NOMO-1 (cell line): ENCODE measurements around the gene GFY.
"Not testable (repeated sequence)": the region's sequence is repeated elsewhere in the genome, so short reads cannot be mapped to it uniquely, and the experiment has no call there.

ENCODE experiments used
- DNase-seq, 2 experiments: peaks; one replicate each; lab custom pipeline; 2025; ENCODE audit not compliant: unreplicated experiment in 2 of 2; lab: John Stamatoyannopoulos, UW

Gene GFY

GRCh38 chr19:49468199-49468598, 43.0 kb downstream of the GFY start:
- DNase-seq, result no peak

- peak; percentile 46 to 69 for DNase-seq
These were observed 43.7 kb downstream of the GFY start for GRCh38 chr19:49468746-49469447.

- DNase-seq, result no peak
These were observed 44.8 kb downstream of the GFY start for GRCh38 chr19:49469828-49470614.

- no peak for DNase-seq
These were observed 45.4 kb downstream of the GFY start for GRCh38 chr19:49470615-49470978.

GRCh38 chr19:49472936-49473335, 47.7 kb downstream of the GFY start:
- DNase-seq, result no peak

GRCh38 chr19:49473501-49473867, 48.3 kb downstream of the GFY start:
- not testable (repeated sequence) for DNase-seq

- DNase-seq, result peak; percentile 86 to 93
These were observed 48.8 kb downstream of the GFY start, which contains the start of gene FLT3LG for GRCh38 chr19:49473868-49474541. Gene FLT3LG (plus strand): TSS chr19:49474215. CDS start chr19:49474640, 425 bp downstream.

GRCh38 chr19:49474542-49474924, 49.3 kb downstream of the GFY start:
- no peak for DNase-seq

- DNase-seq, result no peak
These were observed 50.2 kb downstream of the GFY start for GRCh38 chr19:49475191-49475917.

GRCh38 chr19:49475995-49476880, 51.0 kb downstream of the GFY start:
- DNase-seq, result no peak
